ENCODE results near the gene STK39.

STK39 gene

GRCh38 chr2:168114619-168115018, 132.8 kb downstream of the STK39 start:
- H3K36me3 ChIP-seq (ENCODE audit: insufficient read depth): no peaks in the 10 kb centered on the region
- TF ChIP-seq CTCF (conservative IDR thresholded peaks at IDR 0.05; ENCODE audit: low read depth, low read length): no peak
- no peak overlapping the region for H3K4me3 ChIP-seq (IDR thresholded peaks at IDR 0.05; ENCODE audit: insufficient read depth, low read depth, low read length)
- no peaks in the 10 kb centered on the region for H3K79me2 ChIP-seq (ENCODE audit: insufficient read depth, low read depth)
- H2AFZ ChIP-seq (ENCODE audit: low read depth): no peak overlapping the region
- no peak overlapping the region for H3K27ac ChIP-seq
- no peaks in the 10 kb centered on the region for H4K20me1 ChIP-seq (ENCODE audit: insufficient read depth)
- peaks cover 14% of the 10 kb centered on the region for H3K4me1 ChIP-seq (ENCODE audit: low read depth, poor library complexity, severe bottlenecking)
- H3K4me2 ChIP-seq: no peak overlapping the region
- H3K9ac ChIP-seq: no peak overlapping the region
- no peaks in the 10 kb centered on the region for H3K27me3 ChIP-seq (ENCODE audit: insufficient read depth, low read depth)

- no peak for TF ChIP-seq CTCF (conservative IDR thresholded peaks at IDR 0.05; ENCODE audit: low read depth, low read length)
- H3K27me3 ChIP-seq (ENCODE audit: insufficient read depth, low read depth): no peaks in the 10 kb centered on the region
- no peaks in the 10 kb centered on the region for H3K36me3 ChIP-seq (ENCODE audit: insufficient read depth)
- no peak overlapping the region for H3K9ac ChIP-seq
- no peak overlapping the region for H2AFZ ChIP-seq (ENCODE audit: low read depth)
- H3K4me2 ChIP-seq: no peak overlapping the region
- peaks cover 9% of the 10 kb centered on the region for H3K4me1 ChIP-seq (ENCODE audit: low read depth, poor library complexity, severe bottlenecking)
- no peaks in the 10 kb centered on the region for H3K79me2 ChIP-seq (ENCODE audit: insufficient read depth, low read depth)
- no peak overlapping the region for H3K27ac ChIP-seq
- H4K20me1 ChIP-seq (ENCODE audit: insufficient read depth): no peaks in the 10 kb centered on the region
- no peak overlapping the region for H3K4me3 ChIP-seq (IDR thresholded peaks at IDR 0.05; ENCODE audit: insufficient read depth, low read depth, low read length)
Measured at GRCh38 chr2:168114040-168114439, 133.4 kb downstream of the STK39 start.

GRCh38 chr2:168107322-168107721, 140.1 kb downstream of the STK39 start:
- H3K36me3 ChIP-seq (ENCODE audit: insufficient read depth): no peaks in the 10 kb centered on the region
- no peaks in the 10 kb centered on the region for H3K4me1 ChIP-seq (ENCODE audit: low read depth, poor library complexity, severe bottlenecking)
- H4K20me1 ChIP-seq (ENCODE audit: insufficient read depth): no peaks in the 10 kb centered on the region
- H3K4me2 ChIP-seq: no peak overlapping the region
- no peak overlapping the region for H3K27ac ChIP-seq
- H3K9ac ChIP-seq: no peak overlapping the region
- no peak overlapping the region for H3K4me3 ChIP-seq (IDR thresholded peaks at IDR 0.05; ENCODE audit: insufficient read depth, low read depth, low read length)
- no peak for TF ChIP-seq CTCF (conservative IDR thresholded peaks at IDR 0.05; ENCODE audit: low read depth, low read length)
- no peak overlapping the region for H2AFZ ChIP-seq (ENCODE audit: low read depth)
- no peaks in the 10 kb centered on the region for H3K79me2 ChIP-seq (ENCODE audit: insufficient read depth, low read depth)
- no peaks in the 10 kb centered on the region for H3K27me3 ChIP-seq (ENCODE audit: insufficient read depth, low read depth)

GRCh38 chr2:168105127-168105683, 142.2 kb downstream of the STK39 start:
- Histone ChIP-seq H3K9ac (no peak overlapping the region), H2AFZ (ENCODE audit: low read depth) (no peak overlapping the region), H3K4me2 (no peak overlapping the region), H4K20me1 (ENCODE audit: insufficient read depth) (no peaks in the 10 kb centered on the region), H3K79me2 (ENCODE audit: insufficient read depth, low read depth) (no peaks in the 10 kb centered on the region), H3K27ac (no peak overlapping the region), H3K27me3 (ENCODE audit: insufficient read depth, low read depth) (no peaks in the 10 kb centered on the region), H3K4me1 (ENCODE audit: low read depth, poor library complexity, severe bottlenecking) (no peaks in the 10 kb centered on the region), H3K36me3 (ENCODE audit: insufficient read depth) (no peaks in the 10 kb centered on the region), H3K4me3 (IDR thresholded peaks at IDR 0.05; ENCODE audit: insufficient read depth, low read depth, low read length) (no peak overlapping the region)
- TF ChIP-seq CTCF (conservative IDR thresholded peaks at IDR 0.05; ENCODE audit: low read depth, low read length): no peak

Data from KMS-11 (cell line).